DOHH2 (cell line): ENCODE results near the gene PHACTR1.

Experiments used
- EZH2phosphoT487 ChIP-seq: fragments of 200-600 bp; sonication (generic); IDR thresholded peaks from 2 replicates; pipeline ENCODE4 v1.6.1; 2017; ENCODE audit warnings: borderline replicate concordance, mild to moderate bottlenecking, antibody characterized with exemption, low read length, moderate library complexity, mixed read lengths
- TF ChIP-seq, protein P1 (sequence below): fragments of 200-600 bp; sonication (generic); IDR thresholded peaks from one replicate; pipeline ENCODE4 v1.5.1; 2014; ENCODE audit warnings: antibody characterized with exemption, mild to moderate bottlenecking, low read depth, low read length; ENCODE audit not compliant: poor library complexity, severe bottlenecking

GRCh38 chr6:13175087-13175486 is 458.5 kb downstream of the PHACTR1 start:
- TF ChIP-seq, protein P1, sequence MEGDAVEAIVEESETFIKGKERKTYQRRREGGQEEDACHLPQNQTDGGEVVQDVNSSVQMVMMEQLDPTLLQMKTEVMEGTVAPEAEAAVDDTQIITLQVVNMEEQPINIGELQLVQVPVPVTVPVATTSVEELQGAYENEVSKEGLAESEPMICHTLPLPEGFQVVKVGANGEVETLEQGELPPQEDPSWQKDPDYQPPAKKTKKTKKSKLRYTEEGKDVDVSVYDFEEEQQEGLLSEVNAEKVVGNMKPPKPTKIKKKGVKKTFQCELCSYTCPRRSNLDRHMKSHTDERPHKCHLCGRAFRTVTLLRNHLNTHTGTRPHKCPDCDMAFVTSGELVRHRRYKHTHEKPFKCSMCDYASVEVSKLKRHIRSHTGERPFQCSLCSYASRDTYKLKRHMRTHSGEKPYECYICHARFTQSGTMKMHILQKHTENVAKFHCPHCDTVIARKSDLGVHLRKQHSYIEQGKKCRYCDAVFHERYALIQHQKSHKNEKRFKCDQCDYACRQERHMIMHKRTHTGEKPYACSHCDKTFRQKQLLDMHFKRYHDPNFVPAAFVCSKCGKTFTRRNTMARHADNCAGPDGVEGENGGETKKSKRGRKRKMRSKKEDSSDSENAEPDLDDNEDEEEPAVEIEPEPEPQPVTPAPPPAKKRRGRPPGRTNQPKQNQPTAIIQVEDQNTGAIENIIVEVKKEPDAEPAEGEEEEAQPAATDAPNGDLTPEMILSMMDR, result no peak
- no peak for TF ChIP-seq EZH2phosphoT487
